Stimulated activated CD4-positive, alpha-beta T cell treated with anti-CD3 and anti-CD28 coated beads, Interleukin-4, amount 100 ng/mL, for 4 hours (primary cell): ENCODE results near the gene LPAR2.

ENCODE experiments used
- DNase-seq, 2 experiments: peaks; one replicate each; pipeline ENCODE4 v3.0.0-alpha.2; 2020

Gene LPAR2

GRCh38 chr19:19652482-19653295 lies 24.7 kb upstream of the LPAR2 start:
- no peak for DNase-seq

GRCh38 chr19:19651076-19651475 lies 23.1 kb upstream of the LPAR2 start:
- DNase-seq: no peak

- DNase-seq: no peak
Measured at GRCh38 chr19:19650331-19650730, 22.3 kb upstream of the LPAR2 start.

GRCh38 chr19:19649580-19649995 lies 21.6 kb upstream of the LPAR2 start:
- no peak for DNase-seq

GRCh38 chr19:19649155-19649554 lies 21.1 kb upstream of the LPAR2 start:
- no peak for DNase-seq

- no peak for DNase-seq
Measured at GRCh38 chr19:19647037-19647835, 19.2 kb upstream of the LPAR2 start.

GRCh38 chr19:19645233-19645870 lies 17.3 kb upstream of the LPAR2 start:
- no peak for DNase-seq

GRCh38 chr19:19644054-19644388 lies 16.0 kb upstream of the LPAR2 start:
- no peak for DNase-seq

- DNase-seq: peak; percentile 79 to 86
Measured at GRCh38 chr19:19643158-19644053, 15.4 kb upstream of the LPAR2 start, which contains the start of gene GMIP. TSS of gene GMIP (minus strand) at chr19:19643657. CDS start at chr19:19643529, 128 bp downstream.

- DNase-seq: peak; percentile 35 to 60
Measured at GRCh38 chr19:19642506-19643157, 14.6 kb upstream of the LPAR2 start.

GRCh38 chr19:19637523-19638251 lies 9.7 kb upstream of the LPAR2 start:
- DNase-seq: no peak

- no peak for DNase-seq
Measured at GRCh38 chr19:19637186-19637522, 9.1 kb upstream of the LPAR2 start.

GRCh38 chr19:19636573-19637185 lies 8.7 kb upstream of the LPAR2 start:
- no peak for DNase-seq

- no peak for DNase-seq
Measured at GRCh38 chr19:19635313-19635702, 7.3 kb upstream of the LPAR2 start.

- DNase-seq: no peak
Measured at GRCh38 chr19:19634516-19635312, 6.7 kb upstream of the LPAR2 start.

GRCh38 chr19:19633711-19634515 lies 5.9 kb upstream of the LPAR2 start:
- no peak for DNase-seq

GRCh38 chr19:19632661-19633060 lies 4.6 kb upstream of the LPAR2 start:
- no peak for DNase-seq

GRCh38 chr19:19631346-19631745 lies 3.3 kb upstream of the LPAR2 start:
- DNase-seq: no peak

- DNase-seq: no peak
Measured at GRCh38 chr19:19630426-19630825, 2.4 kb upstream of the LPAR2 start.
